ENCODE results near the gene RAET1G.
"Not testable (repeated sequence)": the region's sequence is repeated elsewhere in the genome, so short reads cannot be mapped to it uniquely, and the experiment has no call there.

Gene RAET1G

DNA sequence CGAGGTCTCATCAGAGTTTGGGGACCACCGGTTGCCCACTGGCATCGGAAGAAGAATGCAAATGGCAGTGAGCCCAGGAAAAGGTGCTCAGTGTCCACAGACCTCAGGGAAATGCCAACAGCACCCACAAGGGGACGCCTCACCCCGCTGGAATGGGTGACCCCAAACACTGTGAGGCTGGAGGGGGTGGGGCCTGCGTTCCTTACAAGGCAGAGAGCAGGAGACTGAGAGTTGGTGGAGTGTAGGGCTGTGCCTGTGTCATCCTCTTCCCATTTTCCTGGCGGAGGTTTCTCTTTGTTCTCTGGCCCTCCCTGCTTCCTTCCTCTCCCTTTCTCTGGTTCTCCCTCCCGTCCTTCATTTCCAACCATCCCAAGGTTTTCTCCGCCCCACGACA lies 31.0 kb upstream of the RAET1G start:
- not testable (repeated sequence) for FAIRE-seq

DNA sequence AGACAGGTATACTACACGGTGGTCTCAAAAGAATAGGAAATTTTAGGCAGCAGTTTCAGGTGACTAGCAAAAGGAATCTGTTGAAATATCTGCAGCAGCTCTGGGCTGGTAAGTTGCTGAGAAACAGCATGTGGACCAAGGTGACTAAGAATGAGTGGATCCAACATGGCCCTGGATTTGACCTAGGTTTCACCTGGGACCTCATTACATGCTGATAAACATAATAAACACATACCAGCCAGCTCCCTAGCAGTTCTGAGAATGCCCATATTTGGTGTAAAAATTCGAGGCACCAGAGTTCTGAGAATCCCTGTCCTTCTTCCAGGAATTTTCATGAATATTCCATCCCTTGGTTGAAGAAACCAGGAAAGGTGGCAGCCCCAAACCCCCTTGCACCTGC lies 30.5 kb upstream of the RAET1G start:
- FAIRE-seq = not testable (repeated sequence)

DNA sequence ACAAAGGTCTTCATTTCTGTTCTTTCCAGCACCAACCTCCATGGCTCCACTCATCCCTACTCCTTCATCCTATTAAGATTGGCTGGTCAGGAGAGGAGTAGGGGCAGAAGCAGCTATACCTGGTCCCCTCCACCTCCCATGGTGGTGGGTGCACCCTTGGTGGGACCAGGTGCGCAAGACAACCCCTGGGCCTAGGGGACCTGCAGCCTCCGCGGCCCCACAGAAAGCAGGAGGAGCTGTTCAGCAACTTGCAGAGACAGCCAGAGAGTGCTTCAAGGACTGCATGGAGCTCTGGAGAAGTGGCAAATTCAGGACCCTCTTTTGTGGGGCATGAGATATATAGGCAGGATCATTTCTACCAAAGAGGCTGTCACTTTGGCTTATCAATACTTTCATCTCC lies 28.7 kb upstream of the RAET1G start:
- no peak for FAIRE-seq

DNA sequence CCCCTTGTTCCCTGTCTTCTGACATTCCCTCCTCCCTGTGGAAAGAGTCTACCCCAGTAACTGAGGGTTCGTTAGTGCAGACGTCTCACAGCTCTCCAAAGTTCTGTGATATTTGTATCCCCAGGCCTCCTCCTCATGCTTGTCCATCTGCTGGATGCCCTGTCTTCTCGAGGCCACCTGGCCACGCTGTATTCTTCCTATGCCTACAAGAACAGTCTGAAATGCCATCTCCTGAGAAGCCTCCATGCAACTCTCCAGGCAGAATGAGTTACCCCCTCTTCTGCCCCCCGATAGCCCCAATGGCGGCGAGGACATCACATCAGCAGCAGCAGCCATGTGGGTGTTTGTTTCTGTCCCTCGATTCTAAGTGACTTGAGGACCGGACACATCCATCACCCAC lies 28.2 kb upstream of the RAET1G start:
- FAIRE-seq = no peak

DNA sequence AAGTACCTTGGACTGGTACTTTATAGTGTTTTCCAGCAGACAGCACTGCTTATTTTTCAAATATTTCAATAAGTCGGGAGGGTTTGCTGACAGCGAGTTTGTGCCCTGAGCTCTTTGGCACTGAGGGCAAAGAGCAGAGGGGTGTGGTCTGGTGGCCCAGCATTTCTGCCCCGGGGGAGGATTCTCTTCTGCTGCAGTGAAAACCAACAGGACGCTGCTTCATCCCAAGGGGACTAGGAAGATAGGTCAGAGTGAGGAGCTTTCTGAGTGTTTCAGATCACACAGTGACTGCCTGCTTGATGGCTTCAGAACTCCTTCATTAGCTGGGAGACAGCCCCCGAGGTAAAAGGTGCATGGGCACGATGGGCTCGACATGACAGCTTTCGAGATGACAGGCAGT lies 27.5 kb upstream of the RAET1G start:
- no peak for FAIRE-seq

DNA sequence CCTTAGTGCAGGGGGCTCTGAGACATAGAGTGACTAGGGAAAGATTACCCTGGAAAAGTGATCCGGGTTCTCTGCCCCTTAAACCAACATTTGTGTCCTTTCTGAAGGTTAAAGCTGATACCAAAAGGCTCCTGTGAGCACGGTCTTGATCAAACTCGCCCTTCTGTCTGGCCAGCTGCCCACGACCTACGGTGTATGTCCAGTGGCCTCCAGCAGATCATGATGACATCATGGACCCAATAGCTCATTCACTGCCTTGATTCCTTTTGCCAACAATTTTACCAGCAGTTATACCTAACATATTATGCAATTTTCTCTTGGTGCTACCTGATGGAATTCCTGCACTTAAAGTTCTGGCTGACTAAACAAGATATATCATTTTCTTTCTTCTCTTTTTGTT lies 25.7 kb upstream of the RAET1G start:
- FAIRE-seq = no peak

DNA sequence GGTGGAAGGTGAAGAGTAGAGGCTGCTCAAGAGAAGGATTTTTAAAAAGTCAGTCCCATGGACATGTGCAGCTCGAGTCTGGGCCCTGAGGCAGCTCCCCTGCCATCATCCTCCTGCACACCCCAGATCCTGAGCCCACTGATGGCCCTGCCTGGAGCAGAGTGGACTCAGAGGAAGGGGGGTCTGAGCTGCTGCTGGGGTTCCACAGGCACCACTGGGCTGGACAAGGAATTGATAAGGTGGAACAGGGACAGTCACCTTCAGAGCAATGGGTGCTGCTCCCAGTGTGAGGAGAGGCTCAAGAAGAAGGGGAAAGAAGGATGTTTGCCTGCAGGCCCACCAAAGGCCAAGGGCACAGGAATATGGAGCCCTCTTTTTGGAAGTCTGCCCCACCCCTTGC lies 25.1 kb upstream of the RAET1G start:
- no peak for FAIRE-seq

DNA sequence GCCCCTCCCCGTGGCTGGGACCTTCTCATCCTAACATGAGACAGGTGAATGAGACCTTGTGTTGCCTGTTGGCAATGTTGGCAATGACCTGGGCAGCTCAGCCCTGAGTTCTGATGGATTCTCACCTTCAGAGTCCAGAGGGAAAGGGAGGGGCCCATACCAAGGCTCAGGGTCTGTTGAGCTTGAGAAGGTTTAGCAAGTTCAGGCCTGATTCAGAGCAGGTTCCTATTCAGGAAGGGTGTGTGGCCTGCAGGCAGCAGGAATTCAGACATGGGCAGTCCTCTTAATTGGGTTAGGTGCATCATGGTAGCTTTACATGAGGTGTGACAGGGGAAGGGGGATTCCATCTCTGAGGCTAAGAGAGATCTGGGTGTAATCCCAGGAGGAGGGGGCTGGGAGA lies 24.6 kb upstream of the RAET1G start:
- not testable (repeated sequence) for FAIRE-seq

DNA sequence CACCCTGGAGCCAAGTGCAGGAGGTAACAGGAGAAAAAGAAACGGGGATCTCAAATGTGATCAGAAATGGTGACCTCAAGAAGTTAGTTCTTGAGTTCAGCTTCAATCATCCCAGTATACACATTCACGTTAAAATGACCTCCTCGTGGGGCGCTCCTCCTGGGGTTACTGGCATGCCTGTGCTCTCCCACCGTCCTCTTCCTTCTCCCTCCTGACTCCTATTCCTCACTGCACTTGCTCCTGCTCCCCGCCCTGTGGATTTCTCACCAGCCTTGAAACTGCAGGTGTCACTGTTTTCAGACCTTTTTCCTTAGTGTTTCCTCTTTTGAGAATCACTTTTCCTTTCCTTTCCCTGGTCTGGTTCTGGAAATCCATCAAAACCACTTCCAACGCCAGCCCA lies 23.7 kb upstream of the RAET1G start:
- not testable (repeated sequence) for FAIRE-seq

DNA sequence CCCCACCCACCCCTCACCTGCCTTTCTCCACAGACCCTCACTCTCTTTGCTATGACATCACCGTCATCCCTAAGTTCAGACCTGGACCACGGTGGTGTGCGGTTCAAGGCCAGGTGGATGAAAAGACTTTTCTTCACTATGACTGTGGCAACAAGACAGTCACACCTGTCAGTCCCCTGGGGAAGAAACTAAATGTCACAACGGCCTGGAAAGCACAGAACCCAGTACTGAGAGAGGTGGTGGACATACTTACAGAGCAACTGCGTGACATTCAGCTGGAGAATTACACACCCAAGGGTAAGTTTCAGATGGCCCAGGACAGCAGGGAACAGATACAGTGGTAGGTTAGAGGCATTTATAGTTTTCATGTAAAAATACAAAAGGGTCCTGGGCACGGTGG lies 22.4 kb upstream of the RAET1G start:
- not testable (repeated sequence) for FAIRE-seq

DNA sequence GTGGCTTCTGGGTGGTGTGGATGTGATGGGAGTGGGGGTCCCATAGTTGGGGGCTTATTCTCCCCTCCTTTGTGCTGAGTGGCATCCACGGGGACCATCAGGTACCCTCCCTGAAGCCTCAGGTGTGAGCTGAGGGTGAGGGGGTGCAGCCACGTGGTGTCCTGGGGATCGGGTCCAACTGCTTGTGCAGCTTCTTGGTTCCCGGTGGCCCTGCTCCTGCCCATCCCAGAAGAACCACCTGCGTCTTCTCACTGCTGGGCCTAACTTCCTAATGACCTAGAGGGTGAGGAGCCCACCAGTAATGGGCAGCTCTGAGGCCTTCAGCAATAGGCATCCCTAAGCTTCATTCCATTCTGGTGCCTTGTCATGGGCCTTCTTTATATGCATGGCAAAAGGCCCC lies 20.4 kb upstream of the RAET1G start:
- not testable (repeated sequence) for FAIRE-seq

DNA sequence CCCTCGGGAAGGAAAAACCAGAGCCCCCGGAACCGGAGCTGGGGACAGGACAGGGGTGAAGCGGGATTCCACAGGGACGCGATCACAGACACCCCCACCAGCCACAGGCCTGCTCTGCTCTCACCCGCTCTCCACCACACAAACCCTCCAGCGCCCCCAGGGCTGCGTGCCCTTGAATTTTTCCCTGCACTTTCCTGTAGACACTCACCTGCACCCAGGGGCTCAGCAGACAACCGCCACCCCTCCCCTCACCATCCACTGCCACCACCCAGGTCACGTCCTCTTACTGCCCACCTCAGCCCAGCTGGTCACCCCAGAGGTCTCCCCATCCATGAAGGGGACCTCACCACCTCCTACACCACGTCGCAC lies 19.5 kb upstream of the RAET1G start:
- FAIRE-seq = no peak

DNA sequence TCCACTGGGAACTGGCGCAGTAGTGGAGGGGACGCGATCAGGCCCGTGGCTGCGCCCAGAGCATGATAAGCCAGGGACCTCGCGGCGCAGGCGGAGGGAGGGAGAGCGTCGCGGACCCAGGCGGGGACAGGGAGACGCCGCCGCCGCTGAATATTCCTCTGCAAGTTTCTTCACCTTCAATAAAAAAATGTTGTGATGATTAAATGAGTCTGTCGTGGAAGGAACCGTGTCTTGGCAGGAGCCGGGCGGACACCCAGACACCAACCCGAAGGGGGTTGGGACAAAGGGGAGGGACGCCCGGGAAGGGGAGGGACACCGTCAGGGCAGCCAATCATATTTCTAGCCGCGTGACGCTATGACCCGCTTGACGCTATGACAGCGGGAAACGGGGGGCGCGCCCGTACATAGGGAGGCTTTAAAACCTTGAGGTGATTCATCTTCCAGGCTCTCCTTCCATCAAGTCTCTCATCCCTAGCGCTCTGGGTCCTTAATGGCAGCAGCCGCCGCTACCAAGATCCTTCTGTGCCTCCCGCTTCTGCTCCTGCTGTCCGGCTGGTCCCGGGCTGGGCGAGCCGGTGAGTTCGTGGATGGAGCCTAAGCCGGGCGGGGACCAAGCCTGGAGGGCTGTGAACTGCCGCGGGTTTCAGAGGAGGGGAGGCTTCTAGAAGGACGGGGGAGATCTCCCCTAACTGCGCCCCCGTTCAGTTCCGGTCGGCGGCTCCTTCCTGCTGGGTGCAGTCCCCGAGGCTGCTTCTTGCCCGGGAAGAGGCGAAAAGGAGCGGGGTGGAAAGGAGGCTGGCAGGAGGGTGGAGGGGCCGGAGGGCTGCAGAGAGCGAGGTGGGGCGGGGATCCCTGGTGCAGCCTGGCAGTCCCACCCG lies 18.9 kb upstream of the RAET1G start, which contains the start of gene ULBP2:
Gene ULBP2, plus strand, starts transcription at position 432 of the 878 bp plus-strand sequence. Its CDS starts 59 bp downstream, at position 491.
- FAIRE-seq = no peak

DNA sequence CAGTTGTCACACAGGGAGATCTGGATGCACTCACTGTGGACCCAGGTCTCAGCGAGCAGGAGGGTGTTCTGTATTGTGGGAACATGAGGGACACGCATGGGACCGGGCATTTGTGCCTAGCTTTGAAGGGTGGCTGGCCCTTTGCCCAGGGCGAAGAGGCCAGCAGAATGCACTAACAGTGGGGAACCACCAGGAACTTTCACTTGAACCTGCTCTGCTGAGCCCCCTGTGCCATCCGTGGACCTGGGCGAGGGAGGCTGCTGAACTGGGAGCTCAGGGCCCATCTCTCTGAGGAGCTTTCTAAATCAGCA lies 17.7 kb upstream of the RAET1G start:
- no peak for FAIRE-seq

DNA sequence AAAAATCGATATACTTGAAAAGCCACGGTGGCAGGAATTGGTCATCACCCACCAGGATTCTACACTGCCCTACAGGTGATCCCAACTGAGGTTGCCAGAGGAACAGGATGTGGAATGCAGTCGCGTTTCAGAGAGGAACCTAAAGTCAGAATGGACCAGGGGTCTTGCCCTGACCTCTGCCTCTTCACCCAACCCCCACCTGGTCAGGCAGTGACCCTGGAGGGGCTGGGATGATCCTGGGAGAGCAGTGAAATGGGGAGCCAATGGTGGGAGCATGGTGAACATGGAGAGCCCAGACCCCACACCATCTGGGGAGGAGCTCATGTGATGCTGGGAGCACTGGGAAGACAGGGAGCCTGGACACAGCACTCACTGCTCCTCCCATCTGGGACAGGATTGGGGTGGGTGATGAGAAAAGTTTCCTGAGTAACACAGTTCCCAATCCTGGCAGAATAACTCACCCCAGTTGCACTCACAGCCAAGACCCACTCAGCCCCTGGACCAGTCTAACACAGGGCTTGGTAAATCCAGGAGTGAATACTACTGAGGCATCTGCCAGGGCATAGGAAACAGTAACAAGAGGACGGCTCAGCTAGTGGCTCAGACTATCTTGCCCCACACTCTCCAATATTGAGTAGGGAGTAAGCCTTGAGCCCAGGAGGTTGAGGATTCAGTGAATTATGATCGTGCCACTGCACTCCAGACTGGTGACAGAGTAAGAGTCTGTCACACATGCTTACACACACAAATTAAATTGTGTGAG lies 17.2 kb upstream of the RAET1G start:
- FAIRE-seq = no peak

DNA sequence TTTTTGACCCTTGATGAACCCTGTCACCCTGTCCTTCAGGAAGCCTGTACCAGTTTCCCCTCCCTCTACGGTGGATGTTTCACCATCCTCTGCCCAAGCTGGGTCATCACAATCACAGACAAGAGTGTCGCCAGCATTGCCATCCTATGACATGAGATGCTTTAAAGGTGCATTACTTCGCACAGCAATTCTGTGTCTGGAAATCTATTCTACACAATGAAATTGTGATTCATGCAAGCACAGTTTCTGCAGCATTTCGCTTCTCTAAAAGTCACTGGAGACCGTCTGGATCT lies 16.4 kb upstream of the RAET1G start:
- FAIRE-seq = no peak

DNA sequence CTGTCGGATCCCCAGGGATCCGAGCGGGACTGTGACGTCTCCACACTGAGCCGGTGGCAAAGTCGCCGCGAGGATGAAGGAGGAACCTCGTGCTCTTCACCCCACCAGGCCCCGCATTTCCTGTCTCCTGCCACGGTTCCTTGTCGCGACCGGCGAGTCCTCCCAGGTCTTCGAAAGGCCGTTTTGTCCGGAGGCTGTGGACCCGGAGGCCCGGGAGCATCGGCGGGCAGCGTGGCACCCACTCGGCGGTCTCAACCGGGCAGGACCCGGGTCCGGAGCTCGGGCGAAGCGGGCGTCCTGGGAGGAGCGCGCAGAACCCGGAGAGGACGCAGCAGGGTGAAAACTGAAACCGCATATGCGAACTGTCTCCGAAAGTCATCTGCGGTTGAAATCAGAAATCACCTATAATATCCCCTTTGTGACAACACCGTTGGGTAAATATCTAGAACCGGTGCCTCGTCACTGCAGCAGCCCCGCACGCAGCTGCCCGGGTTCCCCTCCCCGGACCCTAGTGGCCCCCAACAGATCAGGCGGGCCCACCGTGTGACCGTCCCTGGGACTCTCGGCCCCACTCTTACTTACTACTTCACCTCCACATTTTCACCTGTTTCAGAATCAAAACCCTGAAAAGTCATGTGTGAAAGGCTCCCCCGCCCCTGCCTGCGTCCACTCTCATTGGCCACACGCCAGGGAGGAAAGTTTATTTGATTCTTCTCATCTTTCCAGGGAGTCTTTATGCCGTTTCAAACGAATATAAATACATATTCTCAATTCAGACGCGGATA lies 15.8 kb upstream of the RAET1G start:
- FAIRE-seq = no peak

DNA sequence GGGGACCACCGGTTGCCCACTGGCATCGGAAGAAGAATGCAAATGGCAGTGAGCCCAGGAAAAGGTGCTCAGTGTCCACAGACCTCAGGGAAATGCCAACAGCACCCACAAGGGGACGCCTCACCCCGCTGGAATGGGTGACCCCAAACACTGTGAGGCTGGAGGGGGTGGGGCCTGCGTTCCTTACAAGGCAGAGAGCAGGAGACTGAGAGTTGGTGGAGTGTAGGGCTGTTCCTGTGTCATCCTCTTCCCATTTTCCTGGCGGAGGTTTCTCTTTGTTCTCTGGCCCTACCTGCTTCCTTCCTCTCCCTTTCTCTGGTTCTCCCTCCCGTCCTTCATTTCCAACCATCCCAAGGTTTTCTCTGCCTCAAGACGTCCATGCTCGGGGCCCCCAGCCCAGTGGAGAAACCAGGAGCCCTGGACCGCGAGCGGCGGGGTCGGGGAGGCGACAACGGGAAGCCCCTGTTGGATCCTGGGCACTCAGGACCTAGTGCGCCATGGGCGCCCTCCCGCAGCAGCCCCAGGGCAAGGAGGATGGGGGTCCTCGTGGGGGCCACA lies 15.2 kb upstream of the RAET1G start:
- not testable (repeated sequence) for FAIRE-seq

DNA sequence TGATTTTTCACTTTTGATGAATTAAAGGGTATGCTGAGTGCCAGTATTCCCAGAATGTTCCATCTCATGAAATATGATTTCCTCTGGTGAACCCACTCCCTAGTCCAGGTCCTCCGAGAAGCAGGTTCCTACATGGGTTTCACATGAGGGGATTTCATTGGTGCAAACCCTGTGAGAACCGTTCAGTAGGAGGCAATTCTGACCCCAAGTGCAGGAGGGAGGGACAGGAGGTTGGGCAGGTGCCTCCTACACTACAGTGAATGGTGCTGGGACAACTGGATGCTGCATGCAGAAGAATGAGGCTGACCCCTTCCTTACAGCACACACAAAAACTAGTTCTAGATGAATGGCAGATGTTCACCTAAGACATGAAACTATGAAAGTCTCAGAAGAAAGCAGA lies 13.8 kb upstream of the RAET1G start:
- no peak for FAIRE-seq

DNA sequence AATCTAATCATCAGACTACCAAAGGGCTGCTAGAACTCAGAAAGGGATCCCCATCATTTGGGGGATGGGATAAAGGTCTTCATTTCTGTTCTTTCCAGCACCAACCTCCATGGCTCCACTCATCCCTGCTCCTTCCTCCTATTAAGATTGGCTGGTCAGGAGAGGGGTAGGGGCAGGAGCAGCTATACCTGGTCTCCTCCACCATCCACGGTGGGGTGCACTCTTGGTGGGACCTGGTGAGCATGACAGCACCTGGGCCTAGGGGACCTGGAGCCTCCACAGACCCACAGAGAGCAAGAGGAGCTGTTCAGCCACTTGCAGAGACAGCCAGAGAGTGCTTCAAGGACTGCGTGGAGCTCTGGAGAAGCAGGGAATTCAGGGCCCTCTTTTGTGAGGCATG lies 12.7 kb upstream of the RAET1G start:
- no peak for FAIRE-seq

DNA sequence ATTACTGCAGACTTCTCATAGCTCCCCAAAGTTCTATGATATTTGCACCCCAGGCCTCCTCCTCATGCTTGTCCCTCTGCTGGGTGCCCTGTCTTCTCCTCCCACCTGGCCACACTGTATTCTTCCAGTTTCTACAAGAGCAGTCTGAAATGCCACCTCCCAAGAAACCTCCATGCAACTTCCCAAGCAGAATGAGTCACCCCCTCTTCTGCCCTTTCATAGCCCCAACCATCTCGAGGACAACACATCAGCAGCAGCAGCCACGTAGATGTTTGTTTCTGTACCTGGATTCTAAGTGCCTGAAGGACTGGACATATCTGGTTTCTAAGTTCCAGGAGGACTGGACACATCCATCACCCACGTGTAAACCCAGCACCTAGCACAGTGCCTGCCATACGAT lies 12.3 kb upstream of the RAET1G start:
- FAIRE-seq = no peak

DNA sequence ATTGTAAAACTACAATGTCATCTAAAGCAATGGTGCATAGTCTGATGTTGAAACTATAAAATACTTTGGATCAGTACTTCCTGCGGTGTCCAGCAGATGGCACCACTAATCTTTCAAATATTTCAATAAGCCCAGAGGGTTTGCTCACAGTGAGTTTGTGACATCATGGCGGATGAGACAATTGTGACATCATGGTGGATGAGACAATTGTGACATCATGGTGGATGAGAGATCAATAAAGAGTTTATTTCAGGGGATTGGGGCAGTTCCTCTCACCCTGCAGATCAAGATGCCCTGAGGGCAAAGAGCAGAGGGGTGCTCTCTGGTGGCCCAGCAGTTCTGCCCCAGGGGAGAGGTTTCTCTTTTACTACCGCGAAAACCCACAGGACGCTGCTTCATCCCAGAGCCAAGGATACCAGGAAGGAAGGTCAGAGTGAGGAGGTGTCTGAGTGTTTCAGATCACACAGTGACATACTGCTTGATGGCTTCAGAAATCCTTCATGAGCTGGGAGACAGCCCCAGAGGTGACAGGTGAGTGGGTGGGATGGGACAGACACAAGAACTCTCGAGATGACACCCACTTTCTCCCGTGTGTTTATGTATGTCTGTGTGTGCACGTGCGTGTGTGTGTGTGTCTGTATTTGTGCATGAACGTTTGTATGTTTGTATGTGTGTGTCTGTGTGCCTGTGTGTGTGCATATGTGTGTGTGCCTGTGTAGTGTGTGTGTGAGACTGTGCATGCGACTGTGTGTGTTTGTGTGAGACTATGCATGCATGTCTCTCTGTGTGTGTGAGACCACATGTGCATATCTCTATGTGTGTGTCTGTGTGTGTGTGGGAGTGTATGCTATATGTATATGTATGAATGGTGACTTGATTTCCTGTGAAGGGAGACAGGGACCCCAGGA lies 11.6 kb upstream of the RAET1G start:
- FAIRE-seq = no peak
